IMR-90 (cell line): ENCODE data around the gene PTCSC3. TPM values are rescaled to one million over a fixed set of nuclear protein-coding genes. Genes with fewer than 3 reads are reported as not detected.

Experiments used
- ATAC-seq: fragments of 200-7000 bp; cut with Tn5 transposase; 2 replicates; pipeline ENCODE4 v1.9.1; 2020; ENCODE audit warnings: low read depth, mild to moderate bottlenecking, moderate library complexity
- BruUV-seq: library from RNA; stranded (reverse); fragments of 400-500 nt; replicated peaks from 2 replicates; lab custom pipeline; 2021; lab: Mats Ljungman, UMichigan
- CTCF ChIA-PET: fragments of 300-600 bp; formaldehyde crosslinking; extraction: SDS; loops from one replicate; lab custom pipeline; 2021; ENCODE audit warnings: antibody characterized with exemption; lab: Yijun Ruan, JAX
- POLR2A ChIA-PET: fragments of 300-600 bp; sonication (Branson Sonifier 250); formaldehyde crosslinking; loops from one replicate; lab custom pipeline; 2022; ENCODE audit warnings: antibody characterized with exemption; ENCODE audit not compliant: unreplicated experiment; lab: Charles Lee
- DNase-seq: peaks from one replicate; pipeline ENCODE4 v3.0.0; 2013
- H2AFZ ChIP-seq: replicated peaks from 2 replicates; pipeline ENCODE3; 2013; ENCODE audit warnings: low read length, mild to moderate bottlenecking; ENCODE audit not compliant: poor library complexity
- H2AK5ac ChIP-seq: 2 replicates; pipeline ENCODE4 v1.6.1; 2013; ENCODE audit warnings: low read depth, low read length, inconsistent platforms
- H2AK9ac ChIP-seq: replicated peaks from 2 replicates; pipeline ENCODE3; 2013; ENCODE audit warnings: mild to moderate bottlenecking, low read depth, low read length, moderate library complexity; ENCODE audit not compliant: poor library complexity
- H2BK120ac ChIP-seq: 2 replicates; pipeline ENCODE4 v1.6.1; 2013; ENCODE audit warnings: low read depth, low read length, inconsistent platforms
- H2BK15ac ChIP-seq: 3 replicates; pipeline ENCODE4 v1.6.1; 2013; ENCODE audit warnings: low read depth, low read length, inconsistent platforms
- H2BK20ac ChIP-seq: 2 replicates; pipeline ENCODE4 v1.6.1; 2013; ENCODE audit warnings: low read depth, mild to moderate bottlenecking, inconsistent platforms, low read length, moderate library complexity
- H2BK5ac ChIP-seq: 2 replicates; pipeline ENCODE4 v1.6.1; 2013; ENCODE audit warnings: mild to moderate bottlenecking, low read depth, low read length, inconsistent platforms; ENCODE audit not compliant: poor library complexity, severe bottlenecking
- H3K14ac ChIP-seq: replicated peaks from 2 replicates; pipeline ENCODE4 v1.6.1; 2013; ENCODE audit warnings: low read depth, low read length, inconsistent platforms
- H3K18ac ChIP-seq: 2 replicates; pipeline ENCODE4 v1.6.1; 2013; ENCODE audit warnings: low read depth, low read length, control low read depth
- H3K23ac ChIP-seq: 2 replicates; pipeline ENCODE4 v1.6.1; 2013; ENCODE audit warnings: low read depth, low read length, inconsistent platforms
- H3K27ac ChIP-seq: 2 replicates; pipeline ENCODE4 v1.5.1; 2013; ENCODE audit warnings: mild to moderate bottlenecking, control low read depth, low read length; ENCODE audit not compliant: insufficient read depth
- H3K27me3 ChIP-seq: 2 replicates; pipeline ENCODE4 v1.6.1; 2013; ENCODE audit warnings: low read length; ENCODE audit not compliant: control insufficient read depth, insufficient read depth
- H3K36me3 ChIP-seq: 2 replicates; pipeline ENCODE4 v1.6.1; 2013; ENCODE audit warnings: low read length, mixed read lengths; ENCODE audit not compliant: control insufficient read depth, insufficient read depth
- H3K4ac ChIP-seq: 2 replicates; pipeline ENCODE4 v1.6.1; 2013; ENCODE audit warnings: low read depth, low read length, inconsistent platforms
- H3K4me1 ChIP-seq: 2 replicates; pipeline ENCODE4 v1.6.1; 2013; ENCODE audit warnings: low read length, mixed read lengths; ENCODE audit not compliant: control insufficient read depth, insufficient read depth
- H3K4me2 ChIP-seq: 2 replicates; pipeline ENCODE4 v1.6.1; 2013; ENCODE audit warnings: low read depth, mild to moderate bottlenecking, control low read depth, low read length, moderate library complexity
- H3K4me3 ChIP-seq: 2 replicates; pipeline ENCODE4 v1.5.1; 2013; ENCODE audit warnings: low read depth, mild to moderate bottlenecking, control low read depth, low read length, moderate library complexity; ENCODE audit not compliant: insufficient read depth
- H3K56ac ChIP-seq: 2 replicates; pipeline ENCODE4 v1.6.1; 2013; ENCODE audit warnings: low read length, inconsistent platforms; ENCODE audit not compliant: insufficient read depth; ENCODE audit errors: extremely low read depth
- H3K79me1 ChIP-seq, 2 experiments: 2 replicates each; pipeline ENCODE4 v1.6.1; 2013; ENCODE audit warnings: low read length in 2 of 2, inconsistent platforms in 1 of 2, low read depth in 1 of 2
- H3K9ac ChIP-seq: 2 replicates; pipeline ENCODE4 v1.6.1; 2013; ENCODE audit warnings: low read depth, low read length, control low read depth
- H3K9me1 ChIP-seq: 2 replicates; pipeline ENCODE4 v1.6.1; 2013; ENCODE audit warnings: low read length, inconsistent platforms; ENCODE audit not compliant: insufficient read depth
- H3K9me3 ChIP-seq: 2 replicates; pipeline ENCODE4 v1.6.1; 2013; ENCODE audit warnings: low read length; ENCODE audit not compliant: control insufficient read depth, insufficient read depth
- H4K20me1 ChIP-seq: 2 replicates; pipeline ENCODE4 v1.6.1; 2013; ENCODE audit warnings: low read length, inconsistent platforms; ENCODE audit not compliant: insufficient read depth
- H4K5ac ChIP-seq: 2 replicates; pipeline ENCODE4 v1.6.1; 2013; ENCODE audit warnings: mild to moderate bottlenecking, low read depth, low read length, control low read depth
- H4K8ac ChIP-seq, 2 experiments: 2 replicates each; pipeline ENCODE4 v1.6.1; 2013; ENCODE audit warnings: low read depth in 2 of 2, low read length in 2 of 2, control low read depth in 1 of 2, inconsistent platforms in 1 of 2
- H4K91ac ChIP-seq: 2 replicates; pipeline ENCODE4 v1.6.1; 2013; ENCODE audit warnings: low read depth, low read length, inconsistent platforms; ENCODE audit not compliant: insufficient read depth
- CEBPB ChIP-seq: IDR thresholded peaks from 2 replicates; pipeline ENCODE4 v1.6.1; 2012; ENCODE audit warnings: low read depth, low read length, improper control_type of control experiment
- CHD1 ChIP-seq: IDR thresholded peaks from 2 replicates; pipeline ENCODE4 v1.6.1; 2012; ENCODE audit warnings: low read depth, low read length, improper control_type of control experiment
- CTCF ChIP-seq: conservative IDR thresholded peaks from 2 replicates; pipeline ENCODE4 v1.5.1; 2012; ENCODE audit warnings: mild to moderate bottlenecking, low read depth, low read length, improper control_type of control experiment
- FOS ChIP-seq: fragments of 150-350 bp; IDR thresholded peaks from 2 replicates; pipeline ENCODE4 v1.6.1; 2016; ENCODE audit warnings: low read depth, low read length
- MAZ ChIP-seq: IDR thresholded peaks from 2 replicates; pipeline ENCODE4 v1.6.1; 2012; ENCODE audit warnings: low read depth, mild to moderate bottlenecking, low read length, improper control_type of control experiment, moderate library complexity, borderline replicate concordance
- MXI1 ChIP-seq: IDR thresholded peaks from 2 replicates; pipeline ENCODE4 v1.6.1; 2012; ENCODE audit warnings: low read depth, mild to moderate bottlenecking, low read length, moderate library complexity, borderline replicate concordance
- POLR2A ChIP-seq: IDR thresholded peaks from 2 replicates; pipeline ENCODE4 v1.6.1; 2012; ENCODE audit warnings: mild to moderate bottlenecking, low read depth, low read length
- RCOR1 ChIP-seq: IDR thresholded peaks from 2 replicates; pipeline ENCODE4 v1.6.1; 2012; ENCODE audit warnings: mild to moderate bottlenecking, low read length, improper control_type of control experiment; ENCODE audit not compliant: insufficient replicate concordance
- RFX5 ChIP-seq: IDR thresholded peaks from 2 replicates; pipeline ENCODE4 v1.8.0; 2012; ENCODE audit warnings: low read depth, mild to moderate bottlenecking, low read length, moderate library complexity
- WGBS, 2 experiments: methylation state at CpG; one replicate each; pipeline versions ENCODE4 v1.1.5 to v1.1.7; 2013; ENCODE audit warnings: missing lambda C conversion rate in 2 of 2; ENCODE audit not compliant: insufficient read length in 1 of 2; ENCODE audit errors: extremely low coverage in 2 of 2; 5-methylcytosine and 5-hydroxymethylcytosine counted together
- dilution Hi-C: fragments of 300-500 bp; cut with HindIII; formaldehyde crosslinking; loops from one replicate; pipeline ENCODE4 v1.14.3; 2018; ENCODE audit warnings: low sequenced_read_pairs; ENCODE audit not compliant: unreplicated experiment
- in situ Hi-C: fragments of 300-500 bp; cut with MboI; formaldehyde crosslinking; loops from 3 replicates; pipeline ENCODE4 v1.14.3; 2019; ENCODE audit warnings: low sequenced_read_pairs, inconsistent platforms, mixed read lengths
- intact Hi-C: fragments of 100-400 bp; cut with micrococcal nuclease; formaldehyde crosslinking; loops from 2 replicates; pipeline ENCODE4 v1.10.0; 2022
- polyA plus RNA-seq, 3 experiments: library from polyadenylated mRNA; depleted of rRNA; stranded (reverse); fragments of >200 nt; gene quantifications; 2 replicates each; pipeline ENCODE4 v1.2.3, GENCODE V29; 2012; ENCODE audit warnings: low replicate concordance in 1 of 3
- total RNA-seq: library from RNA; depleted of rRNA; stranded (reverse); fragments of >200 nt; gene quantifications from 2 replicates; pipeline ENCODE4 v1.2.3, GENCODE V29; 2012

Gene PTCSC3
- total and polyA plus RNA-seq, 2 of the 4 experiments (the other 2 are of a cell fraction) = not detected

GRCh38 chr14:36214476-36215216 lies 38.1 kb upstream of the PTCSC3 start:
- ChIA-PET POLR2A (no interaction called here), CTCF (interaction anchor here (0.6 to 1.8 kb wide), 2 partner anchors 13 to 706 kb away, joined by 5 to 6 read pairs; no protein-coding TSS in a partner anchor)
- Histone ChIP-seq H2BK20ac (no peak overlapping the region), H3K4me1 (no peaks in the 10 kb centered on the region), H2BK5ac (no peak overlapping the region), H3K4me2 (no peak overlapping the region), H2AK5ac (no peak overlapping the region), H4K20me1 (no peaks in the 10 kb centered on the region), H3K9me1 (no peaks in the 10 kb centered on the region; the same call in 1 of the 2 replicates), H2BK120ac (no peak overlapping the region), H3K18ac (no peak overlapping the region), H3K4me3 (no peak overlapping the region), H3K27ac (no peak overlapping the region), H2AK9ac (no peak overlapping the region), H3K79me1 (no peaks in the 10 kb centered on the region), H3K23ac (no peak overlapping the region), H4K5ac (no peak overlapping the region), H3K9ac (no peak overlapping the region), H4K8ac (no peak overlapping the region), H3K27me3 (peaks cover 22% of the 10 kb centered on the region), H3K14ac (no peak overlapping the region), H2AFZ (no peak overlapping the region), H3K56ac (no peak overlapping the region), H3K4ac (no peak overlapping the region), H4K91ac (no peak overlapping the region), H2BK15ac (no peak overlapping the region), H3K9me3 (no peaks in the 10 kb centered on the region), H3K36me3 (no peaks in the 10 kb centered on the region)
- dilution Hi-C loops (no loop called here), in situ Hi-C loops (no loop called here), intact Hi-C loops (no loop called here)
- WGBS, 2 experiments = no CpG with 5 or more reads among the region's 5 CpGs
- ATAC-seq (no peak), DNase-seq (no peak)
- BruUV-seq = no TSS peak
- TF ChIP-seq CEBPB = no peak
- TF ChIP-seq RFX5 = no peak
- TF ChIP-seq MXI1 = no peak
- no peak for TF ChIP-seq CTCF
- no peak for TF ChIP-seq POLR2A
- no peak for TF ChIP-seq MAZ
- TF ChIP-seq CHD1 = no peak
- no peak for TF ChIP-seq RCOR1
- no peak for TF ChIP-seq FOS
